Measurements from ENCODE around the gene LILRA6.

GRCh38 chr19:54196536-54196935 lies 46.1 kb downstream of the LILRA6 start:
- TF ChIP-seq CTCF (IDR thresholded peaks at IDR 0.05) (no peak), POLR2AphosphoS5 (IDR thresholded peaks at IDR 0.05) (no peak), POLR2A (IDR thresholded peaks at IDR 0.05) (no peak)
